Prostate gland (tissue), 2 donors: ENCODE results near the gene CREB3. TPM values are rescaled to one million over a fixed set of nuclear protein-coding genes. Genes with fewer than 3 reads are reported as not detected.

Experiments used
- DNase-seq: peaks from one replicate; pipeline ENCODE4 v3.0.0-alpha.2; 2019; ENCODE audit warnings: low spot score
- H3K27ac ChIP-seq, 2 donors: fragments of 200-600 bp; sonication (generic); 2 replicates each; pipeline ENCODE4 v1.5.1; 2017 to 2019
- H3K27me3 ChIP-seq: fragments of 200-600 bp; sonication (generic); replicated peaks from 2 replicates; pipeline ENCODE4 v1.5.1; 2019; ENCODE audit not compliant: insufficient read depth
- H3K36me3 ChIP-seq, 2 donors: fragments of 200-600 bp; sonication (generic); 1 replicate in 1 of 2; 2 replicates in 1 of 2; pipeline versions ENCODE4 v1.5.1 to v1.8.1; 2017 to 2019
- H3K4me1 ChIP-seq: fragments of 200-600 bp; sonication (generic); replicated peaks from 2 replicates; pipeline ENCODE4 v1.5.1; 2019
- H3K4me3 ChIP-seq, 2 donors: fragments of 200-600 bp; sonication (generic); 2 replicates each; pipeline ENCODE4 v1.5.1; 2017 to 2019
- H3K9me3 ChIP-seq: fragments of 200-600 bp; sonication (generic); 2 replicates; pipeline ENCODE4 v1.5.1; 2017
- POLR2A ChIP-seq: fragments of 450-650 bp; IDR thresholded peaks from one replicate; pipeline ENCODE4 v1.6.1; 2016; ENCODE audit warnings: antibody characterized with exemption, mild to moderate bottlenecking
- POLR2AphosphoS5 ChIP-seq: sonication (generic); formaldehyde crosslinking; IDR thresholded peaks from one replicate; pipeline ENCODE4 v1.6.1; 2017; ENCODE audit warnings: antibody characterized with exemption
- WGBS: methylation state at CpG from one replicate; pipeline ENCODE4 v1.1.5; 2018; 5-methylcytosine and 5-hydroxymethylcytosine counted together
- intact Hi-C: fragments of 100-400 bp; cut with DNase I; formaldehyde crosslinking; loops from one replicate; pipeline ENCODE4 v1.14.2; 2022
- total RNA-seq, 2 donors: library from RNA; depleted of rRNA; stranded (reverse); fragments of >200 nt; gene quantifications; one replicate each; pipeline ENCODE4 v1.1.0, GENCODE V29; 2016
- TF ChIP-seq, protein P1 (sequence below), 4 experiments: fragments of 200-600 bp in 2 of 4; fragments of 450-650 bp in 2 of 4; sonication (generic) in 2 of 4; IDR thresholded peaks; 1 replicate in 3 of 4; 2 replicates in 1 of 4; pipeline ENCODE4 v1.5.1; 2016 to 2019; ENCODE audit warnings: antibody characterized with exemption in 4 of 4, mild to moderate bottlenecking in 2 of 4, moderate library complexity in 2 of 4

CREB3 gene
- total RNA-seq, 2 donors from 2014 or later: 60.9 to 120 TPM

- H3K36me3 ChIP-seq: no peaks in the 10 kb centered on the region
- no peaks in the 10 kb centered on the region for H3K4me1 ChIP-seq
- intact Hi-C loops: loop anchor here (10.0 kb wide), 1 partner anchor 85 kb away; the partner anchor contains the start of gene TESK1
- H3K27me3 ChIP-seq: no peaks in the 10 kb centered on the region
- 10% methylated on average over 50 of the region's 61 CpGs for WGBS
- TF ChIP-seq POLR2A: peak; percentile 43
- peak; percentile 35 for TF ChIP-seq POLR2AphosphoS5
- TF ChIP-seq, protein P1, sequence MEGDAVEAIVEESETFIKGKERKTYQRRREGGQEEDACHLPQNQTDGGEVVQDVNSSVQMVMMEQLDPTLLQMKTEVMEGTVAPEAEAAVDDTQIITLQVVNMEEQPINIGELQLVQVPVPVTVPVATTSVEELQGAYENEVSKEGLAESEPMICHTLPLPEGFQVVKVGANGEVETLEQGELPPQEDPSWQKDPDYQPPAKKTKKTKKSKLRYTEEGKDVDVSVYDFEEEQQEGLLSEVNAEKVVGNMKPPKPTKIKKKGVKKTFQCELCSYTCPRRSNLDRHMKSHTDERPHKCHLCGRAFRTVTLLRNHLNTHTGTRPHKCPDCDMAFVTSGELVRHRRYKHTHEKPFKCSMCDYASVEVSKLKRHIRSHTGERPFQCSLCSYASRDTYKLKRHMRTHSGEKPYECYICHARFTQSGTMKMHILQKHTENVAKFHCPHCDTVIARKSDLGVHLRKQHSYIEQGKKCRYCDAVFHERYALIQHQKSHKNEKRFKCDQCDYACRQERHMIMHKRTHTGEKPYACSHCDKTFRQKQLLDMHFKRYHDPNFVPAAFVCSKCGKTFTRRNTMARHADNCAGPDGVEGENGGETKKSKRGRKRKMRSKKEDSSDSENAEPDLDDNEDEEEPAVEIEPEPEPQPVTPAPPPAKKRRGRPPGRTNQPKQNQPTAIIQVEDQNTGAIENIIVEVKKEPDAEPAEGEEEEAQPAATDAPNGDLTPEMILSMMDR (IDR thresholded peaks at IDR 0.05): no peak
- H3K27ac ChIP-seq: peak within 1 kb of the TSS; percentile 90 to 92
- H3K4me3 ChIP-seq: peak within 1 kb of the TSS; percentile 76 to 84
- no peaks in the 10 kb centered on the region for H3K9me3 ChIP-seq
- DNase-seq: peak; percentile 44
These were observed 42.7 kb upstream of the CREB3 start, which contains the start of gene TPM2 for GRCh38 chr9:35689542-35690293. TPM2 (minus strand) TSS chr9:35689925; CDS start chr9:35689817, 108 bp downstream.

- H3K9me3 ChIP-seq: no peaks in the 10 kb centered on the region
- peak overlapping the region; percentile 90 to 92 for H3K27ac ChIP-seq
- no peak for DNase-seq
- TF ChIP-seq POLR2AphosphoS5 (no peak), POLR2A (no peak)
- TF ChIP-seq, protein P1 (IDR thresholded peaks at IDR 0.05): no peak
- intact Hi-C loops: loop anchor here (10.0 kb wide), 1 partner anchor 85 kb away; the partner anchor contains the start of gene TESK1
- no peaks in the 10 kb centered on the region for H3K36me3 ChIP-seq
- H3K27me3 ChIP-seq: no peaks in the 10 kb centered on the region
- WGBS: 0% methylated on average over 21 of the region's 21 CpGs
- no peaks in the 10 kb centered on the region for H3K4me1 ChIP-seq
- H3K4me3 ChIP-seq: peak overlapping the region; percentile 76 to 84
These were observed 42.2 kb upstream of the CREB3 start for GRCh38 chr9:35690294-35690613.

- H3K4me3 ChIP-seq: peak overlapping the region; percentile 76 to 84
- H3K27ac ChIP-seq: peak overlapping the region; percentile 90 to 92
- H3K9me3 ChIP-seq: no peaks in the 10 kb centered on the region
- H3K36me3 ChIP-seq: no peaks in the 10 kb centered on the region
- TF ChIP-seq POLR2A (peak; percentile 59), POLR2AphosphoS5 (peak; percentile 22)
- TF ChIP-seq, protein P1 (IDR thresholded peaks at IDR 0.05): no peak
- no peaks in the 10 kb centered on the region for H3K4me1 ChIP-seq
- intact Hi-C loops: loop anchor here (10.0 kb wide), 1 partner anchor 86 kb away; the partner anchor contains the start of gene TESK1
- WGBS: under 1% methylated on average over 61 of the region's 61 CpGs
- DNase-seq: peak; percentile 58
- no peaks in the 10 kb centered on the region for H3K27me3 ChIP-seq
These were observed 41.7 kb upstream of the CREB3 start for GRCh38 chr9:35690614-35691333.

- Histone ChIP-seq H3K4me1 (no peaks in the 10 kb centered on the region), H3K27me3 (no peaks in the 10 kb centered on the region), H3K9me3 (no peaks in the 10 kb centered on the region), H3K4me3 (peak overlapping the region; percentile 76 to 84), H3K36me3 (no peaks in the 10 kb centered on the region), H3K27ac (peak overlapping the region; percentile 90 to 92)
- DNase-seq: no peak
- TF ChIP-seq POLR2AphosphoS5: no peak
- TF ChIP-seq, protein P1 (IDR thresholded peaks at IDR 0.05): no peak
- no peak for TF ChIP-seq POLR2A
- WGBS: 27% methylated on average over 10 of the region's 10 CpGs
- intact Hi-C loops: loop anchor here (10.0 kb wide), 1 partner anchor 86 kb away; the partner anchor contains the start of gene TESK1
These were observed 41.2 kb upstream of the CREB3 start for GRCh38 chr9:35691334-35691650.
